Activated CD4-positive, alpha-beta T cell treated with anti-CD3 and anti-CD28 coated beads, Interleukin-2, amount 50 U/mL, for 48 hours (primary cell): ENCODE measurements around the gene ZZZ3.
A peak's percentile ranks its signal among the peaks of the same experiment; 100 is the strongest.
"Not testable (repeated sequence)": the region's sequence is repeated elsewhere in the genome, so short reads cannot be mapped to it uniquely, and the experiment has no call there.

Experiments used
- DNase-seq, 2 experiments: peaks; one replicate each; pipeline ENCODE4 v3.0.0-alpha.2; 2020

ZZZ3 gene

DNA sequence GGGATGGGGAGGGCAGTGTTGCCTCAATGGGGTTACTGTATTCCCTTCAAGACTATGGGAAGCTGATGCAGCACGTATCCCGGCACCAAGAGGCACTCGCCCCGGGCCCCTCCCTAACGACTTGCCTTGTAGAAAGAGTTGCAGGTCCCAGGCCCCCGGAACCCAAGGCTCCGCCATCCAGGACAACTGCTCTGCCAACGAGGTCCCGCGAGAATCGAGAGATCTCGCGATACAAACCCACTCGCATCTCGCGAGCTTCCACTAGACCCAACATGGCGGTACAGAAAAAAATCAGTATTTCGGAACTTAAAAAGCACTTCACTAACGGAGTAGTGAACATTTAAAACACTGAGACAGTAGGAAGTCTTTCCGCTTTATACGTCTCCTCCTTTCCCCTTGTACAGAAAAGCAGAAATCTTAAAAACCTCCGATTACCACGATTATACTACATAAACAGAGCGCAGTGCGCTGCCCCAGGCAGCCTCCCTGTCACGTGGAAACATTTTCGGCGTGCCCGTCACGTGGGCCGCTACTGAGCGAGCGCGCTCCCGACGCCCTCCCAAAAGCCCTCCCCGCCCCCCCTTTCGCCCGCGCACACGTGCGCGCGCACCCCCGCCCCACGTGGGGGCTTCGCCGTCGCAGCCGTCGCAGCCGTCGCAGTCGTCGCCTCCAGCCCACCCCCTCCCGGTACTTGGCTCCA lies at the start of gene ZZZ3:
Gene ZZZ3, minus strand, starts transcription at position 199 of the 700 bp plus-strand sequence. CDS start 49,304 bp downstream, outside the sequence.
- peak; percentile 90 to 93 for DNase-seq

DNA sequence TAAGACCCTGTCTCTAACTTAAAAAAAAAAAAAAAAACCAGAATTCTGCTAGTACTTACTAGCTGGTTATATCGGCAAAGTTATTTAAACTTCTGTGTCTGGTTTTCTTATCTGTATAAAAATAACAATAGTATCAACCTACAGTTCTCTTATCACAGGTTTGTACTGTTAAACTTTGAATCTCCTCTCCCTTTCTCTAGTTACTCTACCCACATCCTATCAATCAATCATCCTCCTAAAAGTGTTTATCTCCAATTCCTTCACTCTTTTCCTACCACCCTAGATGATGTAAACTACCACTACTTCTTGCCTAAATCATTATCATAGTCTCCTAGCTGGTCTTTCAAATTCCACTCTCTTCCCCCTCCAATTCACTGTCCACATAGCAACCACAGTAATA lies 49.6 kb upstream of the ZZZ3 start:
- DNase-seq: no peak

GRCh38 chr1:77725706-77726105 lies 43.2 kb upstream of the ZZZ3 start:
- DNase-seq: no peak

DNA sequence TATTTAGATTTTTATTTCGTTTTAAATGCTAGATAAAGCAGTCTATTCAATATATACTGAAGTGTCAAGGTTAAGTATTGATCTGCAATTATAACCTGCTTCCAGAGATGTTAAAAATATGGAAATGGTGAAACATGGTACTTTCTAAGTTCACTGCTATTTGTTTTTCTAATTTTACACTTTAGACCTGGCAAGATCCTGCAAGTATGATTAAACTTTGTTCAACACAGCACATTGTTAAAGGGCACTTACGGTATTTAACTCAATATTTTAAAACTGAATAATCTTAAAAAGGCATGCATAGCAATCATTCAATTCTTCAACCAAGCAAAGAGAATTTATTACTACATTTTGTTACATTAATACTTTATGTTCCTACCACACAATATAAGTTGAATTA lies 35.7 kb upstream of the ZZZ3 start:
- no peak for DNase-seq

DNA sequence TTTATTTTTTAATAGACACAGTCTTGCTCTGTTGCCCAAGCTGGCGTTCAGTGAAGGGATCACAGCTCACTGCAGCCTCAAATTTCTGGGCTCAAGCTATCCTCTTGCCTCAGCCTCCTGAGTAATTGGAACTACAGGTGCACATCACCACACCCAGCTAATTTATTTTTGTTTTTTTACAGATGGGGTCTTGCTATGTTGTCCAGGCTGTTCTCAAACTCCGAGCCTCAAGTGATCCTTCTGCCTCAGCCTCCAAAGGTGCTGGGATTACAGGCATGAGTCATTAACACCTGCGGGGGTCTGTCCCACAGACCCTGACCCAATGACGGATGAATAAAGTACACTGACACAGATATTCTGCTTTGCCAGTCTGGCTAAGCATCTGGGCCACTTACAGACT lies 33.6 kb upstream of the ZZZ3 start:
- no peak for DNase-seq

DNA sequence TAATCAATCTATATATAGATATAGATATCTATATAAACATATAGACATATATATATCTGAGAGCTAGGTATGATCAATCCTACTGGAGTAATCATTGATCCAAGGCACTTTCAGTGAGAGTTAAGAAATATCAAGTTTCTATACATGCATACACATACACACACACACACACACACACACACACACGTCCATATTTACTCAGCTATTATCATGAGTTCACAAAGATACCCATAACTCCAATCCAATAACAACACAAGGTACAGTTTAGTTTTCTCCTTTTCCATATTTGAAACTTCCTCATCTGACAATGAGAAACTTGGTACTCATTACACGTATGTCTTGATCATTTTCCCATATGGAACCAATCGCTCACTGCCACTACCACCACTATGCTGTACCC lies 27.3 kb upstream of the ZZZ3 start:
- no peak for DNase-seq

DNA sequence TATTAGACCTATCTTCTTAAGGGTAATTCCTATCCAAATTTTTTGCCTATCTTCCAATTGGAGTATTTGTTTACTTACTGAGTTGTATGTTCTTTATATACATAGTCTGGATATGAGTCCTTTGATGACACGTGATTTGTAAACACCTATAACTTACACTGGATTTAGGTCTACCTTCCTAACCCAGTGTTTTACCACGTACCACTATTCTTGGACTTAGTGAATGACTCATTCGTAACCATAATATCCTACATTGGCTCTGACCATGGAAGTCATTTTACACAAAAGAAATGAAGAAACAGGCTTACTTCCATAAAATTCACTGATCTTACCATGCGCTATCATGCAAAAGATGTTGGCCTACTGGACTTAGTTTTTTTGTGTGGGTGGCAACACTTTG lies 23.9 kb upstream of the ZZZ3 start:
- DNase-seq: no peak

DNA sequence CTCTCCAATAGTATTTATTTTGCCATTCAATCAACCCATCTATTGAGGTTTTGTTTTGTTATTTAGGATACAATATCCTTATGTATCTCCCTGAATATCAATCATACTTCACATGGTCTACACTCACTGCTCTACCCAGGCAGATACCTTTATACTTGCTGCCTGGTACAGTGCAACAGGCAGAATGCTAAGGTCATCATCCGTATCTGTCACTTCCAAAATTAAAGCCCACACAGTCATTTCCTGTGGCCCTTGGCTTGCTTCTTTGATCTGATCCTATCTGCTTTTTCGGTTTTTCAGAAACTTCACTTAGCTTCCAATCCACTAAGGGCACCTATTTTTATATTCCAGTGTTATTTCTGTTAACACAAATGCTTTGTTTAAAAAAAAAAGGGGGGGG lies 22.3 kb upstream of the ZZZ3 start:
- DNase-seq: no peak

DNA sequence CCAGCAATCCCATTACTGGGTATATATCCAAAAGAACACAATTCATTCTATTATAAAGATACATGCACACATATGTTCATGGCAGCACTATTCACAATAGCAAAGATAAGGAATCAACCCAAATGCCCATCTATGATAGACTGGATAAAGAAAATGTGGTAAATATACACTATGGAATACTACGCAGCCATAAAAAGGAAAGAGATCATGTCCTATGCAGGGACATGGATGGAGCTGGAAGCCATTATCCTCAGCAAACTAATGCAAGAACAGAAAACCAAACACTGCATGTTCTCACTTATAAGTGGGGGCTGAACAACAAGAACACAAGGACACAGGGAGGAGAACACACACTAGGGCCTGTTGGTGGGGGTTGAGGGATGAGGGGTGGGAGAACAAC lies 17.2 kb upstream of the ZZZ3 start:
- not testable (repeated sequence) for DNase-seq

DNA sequence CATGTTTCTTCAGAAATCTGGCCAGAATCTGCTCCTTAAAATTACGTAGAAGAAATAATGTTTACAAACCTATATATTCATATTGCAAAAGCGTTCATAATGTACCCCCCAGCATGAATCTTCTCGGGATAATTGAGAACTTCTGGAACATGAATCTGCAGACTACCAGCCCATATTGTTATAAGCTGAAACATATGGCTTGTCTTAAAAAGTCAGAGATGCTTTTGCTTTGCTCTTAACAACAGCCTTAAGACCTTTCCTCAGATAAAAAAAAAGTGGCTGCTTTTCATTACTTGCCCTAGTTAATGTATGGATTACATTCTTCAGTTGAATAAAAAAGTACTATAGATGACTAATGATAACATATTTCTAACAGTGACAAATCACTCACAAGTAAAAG lies 15.0 kb upstream of the ZZZ3 start:
- no peak for DNase-seq

DNA sequence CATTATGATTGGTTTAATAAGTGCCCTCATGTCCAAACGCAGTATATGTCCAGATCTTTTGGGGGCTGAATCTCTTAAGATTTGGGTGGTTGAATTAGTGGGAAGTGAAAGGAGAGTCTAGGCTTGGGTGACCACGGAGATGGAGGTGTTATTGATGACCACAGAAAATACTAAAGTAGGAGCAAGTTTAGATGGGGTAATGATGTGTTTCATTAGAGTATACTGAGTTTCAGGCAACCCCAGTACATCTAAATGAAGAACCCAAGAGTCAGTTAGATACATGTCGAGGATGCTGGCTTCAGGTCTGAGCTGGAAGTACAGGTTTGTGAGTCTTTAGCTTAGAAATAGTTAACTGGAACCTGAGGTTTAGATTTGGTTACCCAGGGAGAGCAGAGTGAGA lies 6.5 kb upstream of the ZZZ3 start:
- no peak for DNase-seq

GRCh38 chr1:77687519-77687906 lies 5.1 kb upstream of the ZZZ3 start:
- peak; percentile 20 to 40 for DNase-seq

DNA sequence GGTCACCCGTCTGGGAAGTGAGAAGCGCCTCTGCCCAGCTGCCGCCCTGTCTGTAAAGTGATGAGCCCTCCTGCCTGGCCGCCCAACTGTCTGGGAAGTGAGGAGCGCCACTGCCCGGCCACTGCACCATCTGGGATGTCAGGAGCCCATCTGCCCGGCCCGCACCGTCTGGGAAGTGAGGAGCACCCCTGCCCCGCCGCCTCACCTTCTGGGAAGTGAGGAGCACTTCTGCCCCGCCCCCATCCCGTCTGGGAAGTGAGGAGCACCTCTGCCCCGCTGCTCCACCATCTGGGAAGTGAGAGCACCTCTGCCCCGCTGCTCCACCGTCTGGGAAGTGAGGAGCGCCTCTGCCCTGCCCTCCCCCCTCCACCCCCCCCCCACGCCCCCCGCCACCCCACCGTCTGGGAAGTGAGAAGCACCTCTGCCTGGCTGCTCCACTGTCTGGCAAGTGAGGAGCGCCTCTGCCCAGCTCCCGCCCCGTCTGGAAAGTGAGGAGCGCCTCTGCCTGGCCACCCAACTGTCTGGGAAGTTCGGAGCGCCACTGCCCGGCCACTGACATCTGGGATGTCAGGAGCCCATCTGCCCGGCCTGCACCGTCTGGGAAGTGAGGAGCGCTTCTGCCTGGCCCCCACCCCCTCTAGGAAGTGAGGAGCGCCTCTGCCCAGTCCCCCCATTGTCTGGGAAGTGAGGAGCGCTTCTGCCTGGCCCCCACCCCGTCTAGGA lies 4.5 kb upstream of the ZZZ3 start:
- no peak for DNase-seq

- peak; percentile 91 for DNase-seq
Measured at GRCh38 chr1:77683160-77684148, 996 bp upstream of the ZZZ3 start.

- no peak for DNase-seq
Measured at GRCh38 chr1:77680173-77680572, 2.3 kb downstream of the ZZZ3 start.

- no peak for DNase-seq
Measured at GRCh38 chr1:77678660-77679610, 3.5 kb downstream of the ZZZ3 start.

DNA sequence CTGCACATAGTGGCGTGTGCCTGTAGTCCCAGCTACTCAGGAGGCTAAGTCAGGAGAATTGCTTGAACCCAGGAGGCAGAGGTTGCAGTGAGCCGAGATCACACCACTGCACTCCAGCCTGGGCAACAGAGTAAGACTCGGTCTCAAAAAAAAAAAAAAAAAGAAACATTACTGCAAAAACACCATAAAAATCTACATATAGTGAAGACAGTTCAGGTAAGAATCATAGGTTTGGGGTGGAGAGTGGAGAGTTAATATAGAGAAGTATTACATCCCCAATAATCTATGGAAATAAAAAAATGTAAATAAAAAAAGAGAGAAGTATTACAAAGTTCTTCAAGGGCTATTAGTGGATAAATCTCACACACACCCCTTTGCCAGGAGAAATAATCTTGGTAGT lies 7.7 kb downstream of the ZZZ3 start:
- not testable (repeated sequence) for DNase-seq

DNA sequence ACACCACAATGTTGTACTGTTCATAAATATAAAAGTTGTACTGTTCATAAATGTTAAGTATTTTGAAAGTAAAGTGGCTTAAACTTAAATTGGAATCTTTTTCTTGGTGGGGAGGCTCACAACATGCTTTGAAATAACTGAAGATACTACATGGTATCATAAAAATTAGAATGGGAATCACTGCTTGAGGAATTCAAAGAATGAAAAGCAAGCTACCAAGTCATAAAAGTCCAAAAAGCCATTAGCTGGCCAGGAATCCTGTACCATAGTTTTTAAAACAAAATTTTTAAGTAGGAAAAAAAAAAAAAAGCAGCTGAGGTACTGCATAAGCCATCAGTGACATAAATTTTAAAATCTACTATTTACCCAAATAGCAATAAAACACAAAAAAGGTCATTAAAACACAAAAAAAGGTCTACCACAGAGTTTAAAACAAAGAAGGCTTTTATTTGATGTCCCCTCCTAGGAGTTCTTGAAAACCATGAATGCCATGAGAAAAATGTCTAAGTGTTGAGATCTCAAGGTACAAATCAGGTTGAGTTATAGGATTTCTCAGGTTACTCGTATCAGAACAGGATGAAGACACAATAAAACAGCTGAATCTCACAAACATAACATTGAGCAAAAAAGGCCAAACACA lies 8.6 kb downstream of the ZZZ3 start:
- DNase-seq: no peak

- DNase-seq: no peak
Measured at GRCh38 chr1:77673030-77673429, 9.4 kb downstream of the ZZZ3 start.

- no peak for DNase-seq
Measured at GRCh38 chr1:77672374-77672773, 10.1 kb downstream of the ZZZ3 start.

DNA sequence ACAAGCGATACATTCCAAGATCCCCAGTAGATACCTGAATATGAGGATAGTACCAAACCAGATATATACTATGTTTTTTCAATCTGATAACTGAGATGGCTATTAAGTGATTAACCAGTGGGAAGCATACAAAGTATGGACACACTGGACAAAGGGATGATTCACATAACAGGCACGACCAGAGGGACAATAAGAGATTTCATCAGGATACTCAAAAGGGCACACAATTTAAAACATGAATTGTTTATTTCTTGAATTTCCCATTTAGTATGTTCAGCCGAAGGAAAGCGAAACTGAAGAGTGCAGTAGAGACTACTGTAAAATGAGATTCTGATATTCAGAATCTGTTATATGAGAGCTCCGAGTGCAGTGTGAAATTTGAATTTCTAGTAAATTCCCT lies 10.6 kb downstream of the ZZZ3 start:
- DNase-seq: no peak

DNA sequence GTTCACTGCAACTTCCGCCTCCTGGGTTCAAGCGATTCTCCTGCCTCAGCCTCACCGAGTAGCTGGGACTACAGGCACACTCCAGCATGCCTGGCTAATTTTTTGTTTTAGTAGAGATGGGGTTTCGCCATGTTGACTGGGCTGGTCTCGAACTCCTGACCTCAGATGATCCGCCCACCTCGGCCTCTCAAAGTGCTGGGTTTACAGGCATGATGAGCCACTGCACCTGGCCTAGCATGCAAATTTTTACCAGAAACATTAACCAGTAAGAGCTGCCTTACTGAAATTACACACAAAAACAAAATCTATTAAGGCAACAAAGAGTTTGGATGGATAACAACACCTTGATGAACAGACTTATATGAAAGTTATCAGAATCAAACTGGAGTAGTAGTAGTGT lies 12.1 kb downstream of the ZZZ3 start:
- DNase-seq: no peak
